ENCODE measurements around the gene MAFG. TPM values are rescaled to one million over a fixed set of nuclear protein-coding genes. Genes with fewer than 3 reads are reported as not detected.

Gene MAFG
- total and polyA plus RNA-seq, 2 of the 13 experiments (the other 11 are each of a cell fraction or from before 2014, with no cell fraction given) = 14.5 to 20.0 TPM

GRCh38 chr17:81869221-81870130 lies 58.1 kb downstream of the MAFG start (continued):
- TF ChIP-seq ZNF770 (CRISPR knock-in tag; IDR thresholded peaks at IDR 0.05) (no peak), GLI4 (CRISPR knock-in tag; IDR thresholded peaks at IDR 0.05; ENCODE audit: borderline replicate concordance) (no peak), GABPA (IDR thresholded peaks at IDR 0.05; ENCODE audit: low read depth, low read length) (no peak), GABPA (CRISPR knock-in tag; IDR thresholded peaks at IDR 0.05; ENCODE audit: low read depth) (no peak), ZNF331 (CRISPR knock-in tag; IDR thresholded peaks at IDR 0.05) (no peak), ZNF414 (CRISPR knock-in tag; IDR thresholded peaks at IDR 0.05) (0 out of 2 replicates have a peak, but pooled peaks have one; percentile 3), ZFP41 (CRISPR knock-in tag; IDR thresholded peaks at IDR 0.05; ENCODE audit: borderline replicate concordance) (0 out of 2 replicates have a peak, but pooled peaks have one; percentile 38), ZBED4 (CRISPR knock-in tag; IDR thresholded peaks at IDR 0.05; ENCODE audit: borderline replicate concordance) (no peak), ZNF800 (CRISPR knock-in tag; IDR thresholded peaks at IDR 0.05) (0 out of 2 replicates have a peak, but pooled peaks have one; percentile 21), ZNF18 (CRISPR knock-in tag; IDR thresholded peaks at IDR 0.05; ENCODE audit: insufficient replicate concordance) (no peak), SMARCE1 (IDR thresholded peaks at IDR 0.05; ENCODE audit: borderline replicate concordance) (no peak), MXD3 (CRISPR knock-in tag; IDR thresholded peaks at IDR 0.05) (0 out of 2 replicates have a peak, but pooled peaks have one; percentile 55), TBL1XR1 (IDR thresholded peaks at IDR 0.05; ENCODE audit: borderline replicate concordance, low read length, partially characterized antibody) (no peak), ZNF598 (CRISPR knock-in tag; IDR thresholded peaks at IDR 0.05; ENCODE audit: borderline replicate concordance) (0 out of 2 replicates have a peak, but pooled peaks have one; percentile 50), RFX1 (IDR thresholded peaks at IDR 0.05) (no peak)

All from HepG2 (cell line).